ENCODE measurements around the gene GGACT. TPM values are rescaled to one million over a fixed set of nuclear protein-coding genes. Genes with fewer than 3 reads are reported as not detected.

GGACT gene
- total RNA-seq, 2 experiments from 2014 or later: 2.4 to 2.9 TPM

DNA sequence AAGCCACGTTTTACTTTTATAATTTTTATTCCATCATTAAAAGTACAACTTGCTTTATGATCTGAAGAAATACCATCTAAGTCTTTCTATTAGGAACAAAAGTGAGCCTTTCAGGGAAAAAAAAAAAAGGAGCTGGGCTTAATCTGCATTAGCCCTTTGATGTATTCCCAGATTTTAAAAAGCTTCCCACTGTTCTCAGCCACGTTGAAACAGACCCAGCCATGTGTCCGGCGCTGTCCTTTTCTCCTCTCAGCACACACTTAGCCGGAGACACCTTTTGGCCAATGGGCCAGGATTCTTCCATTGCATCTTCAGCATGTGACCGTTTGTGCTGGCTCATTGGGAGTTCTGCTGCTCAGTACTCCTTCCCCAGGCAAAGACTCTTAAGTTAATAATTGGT lies 105.5 kb downstream of the GGACT start:
- ChIA-PET POLR2A (no interaction called here), CTCF (no interaction called here)
- no peaks in the 10 kb centered on the region for H3K36me3 Mint-ChIP-seq (ENCODE audit: low read depth)
- Histone ChIP-seq H3K9me3 (ENCODE audit: control insufficient read depth in 1 of 2, insufficient read depth in 1 of 2, low read length in 2 of 2) (no peaks in the 10 kb centered on the region), H3K36me3 (ENCODE audit: insufficient read depth, low read length) (no peaks in the 10 kb centered on the region), H3K27ac (ENCODE audit: low read depth in 1 of 2, low read length in 2 of 2) (no peak overlapping the region), H3K4me1 (ENCODE audit: insufficient read depth, low read length) (no peaks in the 10 kb centered on the region), H3K27me3 (ENCODE audit: control insufficient read depth in 1 of 2, insufficient read depth in 2 of 2, low read length in 2 of 2) (no peaks in the 10 kb centered on the region), H3K4me3 (ENCODE audit: low read length) (no peak overlapping the region)
- H3K4me3 Mint-ChIP-seq: no peak overlapping the region
- H3K27ac Mint-ChIP-seq: no peak overlapping the region
- no peaks in the 10 kb centered on the region for H3K9me3 Mint-ChIP-seq
- intact Hi-C loops (cut with DNase I, micrococcal nuclease): no loop called here
- DNase-seq: no peak
- no peak for TF ChIP-seq CTCF (IDR thresholded peaks at IDR 0.05)
- no peak for ATAC-seq (ENCODE audit: poor library complexity)
- no peaks in the 10 kb centered on the region for H3K27me3 Mint-ChIP-seq
- H3K4me1 Mint-ChIP-seq (ENCODE audit: low read depth): no peaks in the 10 kb centered on the region

- H3K9me3 Mint-ChIP-seq: no peaks in the 10 kb centered on the region
- no peak overlapping the region for H3K4me3 Mint-ChIP-seq
- Histone ChIP-seq H3K4me3 (ENCODE audit: low read length) (no peak overlapping the region), H3K27me3 (ENCODE audit: control insufficient read depth in 1 of 2, insufficient read depth in 2 of 2, low read length in 2 of 2) (no peaks in the 10 kb centered on the region), H3K36me3 (ENCODE audit: insufficient read depth, low read length) (no peaks in the 10 kb centered on the region), H3K9me3 (ENCODE audit: control insufficient read depth in 1 of 2, insufficient read depth in 1 of 2, low read length in 2 of 2) (no peaks in the 10 kb centered on the region), H3K4me1 (ENCODE audit: insufficient read depth, low read length) (no peaks in the 10 kb centered on the region), H3K27ac (ENCODE audit: low read depth in 1 of 2, low read length in 2 of 2) (no peak overlapping the region)
- ATAC-seq (ENCODE audit: poor library complexity) (no peak), DNase-seq (no peak)
- no peaks in the 10 kb centered on the region for H3K27me3 Mint-ChIP-seq
- no peak for TF ChIP-seq CTCF (IDR thresholded peaks at IDR 0.05)
- intact Hi-C loops (cut with DNase I, micrococcal nuclease): no loop called here
- ChIA-PET CTCF (no interaction called here), POLR2A (interaction anchor here (0.6 kb wide), 1 partner anchor 130 kb away, joined by 3 read pairs; no protein-coding TSS in a partner anchor)
- no peaks in the 10 kb centered on the region for H3K4me1 Mint-ChIP-seq (ENCODE audit: low read depth)
- no peak overlapping the region for H3K27ac Mint-ChIP-seq
- no peaks in the 10 kb centered on the region for H3K36me3 Mint-ChIP-seq (ENCODE audit: low read depth)
Observed at GRCh38 chr13:100480676-100481075, 107.9 kb downstream of the GGACT start.

Other genes starting within 250 kb of the GGACT start
- 1 to 10 TPM; 8.0 to 9.3 TPM for gene TMTC4, start 86.0 kb upstream of the GGACT start, total RNA-seq

Measured in CD4-positive, alpha-beta T cell (primary cell).